Tibial artery (tissue), 4 donors: ENCODE data around the gene PROK1.

ENCODE experiments used
- DNase-seq, 2 donors: peaks; one replicate each; pipeline ENCODE4 v3.0.0-alpha.2; 2019
- H3K27ac ChIP-seq, 2 donors: fragments of 200-600 bp; sonication (generic) in 1 of 2; 1 replicate in 1 of 2; 2 replicates in 1 of 2; pipeline ENCODE4 v1.5.1; 2018 to 2019; ENCODE audit warnings: mild to moderate bottlenecking in 1 of 2
- H3K27me3 ChIP-seq, 2 donors: fragments of 200-600 bp; sonication (generic) in 1 of 2; one replicate each; pipeline versions ENCODE4 v1.5.1 to v1.6.0; 2016 to 2019
- H3K36me3 ChIP-seq, 3 donors: fragments of 200-600 bp; sonication (generic) in 2 of 3; one replicate each; pipeline ENCODE4 v1.5.1; 2016 to 2019; ENCODE audit warnings: mild to moderate bottlenecking in 2 of 3
- H3K4me1 ChIP-seq, 4 donors: fragments of 200-600 bp; sonication (generic) in 2 of 4; 1 replicate in 3 of 4; 2 replicates in 1 of 4; pipeline ENCODE4 v1.5.1; 2016 to 2019
- H3K4me3 ChIP-seq, 2 donors: fragments of 200-600 bp; sonication (generic) in 1 of 2; 1 replicate in 1 of 2; 2 replicates in 1 of 2; pipeline ENCODE4 v1.5.1; 2018 to 2019; ENCODE audit warnings: mild to moderate bottlenecking in 2 of 2
- H3K9me3 ChIP-seq, 3 donors: fragments of 200-600 bp; sonication (generic) in 1 of 3; one replicate each; pipeline ENCODE4 v1.5.1; 2016 to 2019
- intact Hi-C: fragments of 100-400 bp; cut with DNase I; formaldehyde crosslinking; loops from one replicate; pipeline ENCODE4 v1.15.0; 2023; ENCODE audit warnings: low total_unique reads
- TF ChIP-seq, protein P1 (sequence below), 2 experiments: fragments of 200-600 bp in 1 of 2; fragments of 450-650 bp in 1 of 2; IDR thresholded peaks; one replicate each; pipeline ENCODE4 v1.5.1; 2017 to 2019; ENCODE audit warnings: antibody characterized with exemption in 2 of 2, mild to moderate bottlenecking in 1 of 2, moderate library complexity in 1 of 2

The PROK1 gene

GRCh38 chr1:110504226-110504625 is 53.3 kb downstream of the PROK1 start:
- intact Hi-C loops: no loop called here
- Histone ChIP-seq H3K4me3 (no peak overlapping the region), H3K36me3 (no peaks in the 10 kb centered on the region), H3K27me3 (peaks cover 0 to 7% of the 10 kb centered on the region in 2 donors), H3K4me1 (no peaks in the 10 kb centered on the region), H3K9me3 (no peaks in the 10 kb centered on the region), H3K27ac (no peak overlapping the region)
- TF ChIP-seq, protein P1, sequence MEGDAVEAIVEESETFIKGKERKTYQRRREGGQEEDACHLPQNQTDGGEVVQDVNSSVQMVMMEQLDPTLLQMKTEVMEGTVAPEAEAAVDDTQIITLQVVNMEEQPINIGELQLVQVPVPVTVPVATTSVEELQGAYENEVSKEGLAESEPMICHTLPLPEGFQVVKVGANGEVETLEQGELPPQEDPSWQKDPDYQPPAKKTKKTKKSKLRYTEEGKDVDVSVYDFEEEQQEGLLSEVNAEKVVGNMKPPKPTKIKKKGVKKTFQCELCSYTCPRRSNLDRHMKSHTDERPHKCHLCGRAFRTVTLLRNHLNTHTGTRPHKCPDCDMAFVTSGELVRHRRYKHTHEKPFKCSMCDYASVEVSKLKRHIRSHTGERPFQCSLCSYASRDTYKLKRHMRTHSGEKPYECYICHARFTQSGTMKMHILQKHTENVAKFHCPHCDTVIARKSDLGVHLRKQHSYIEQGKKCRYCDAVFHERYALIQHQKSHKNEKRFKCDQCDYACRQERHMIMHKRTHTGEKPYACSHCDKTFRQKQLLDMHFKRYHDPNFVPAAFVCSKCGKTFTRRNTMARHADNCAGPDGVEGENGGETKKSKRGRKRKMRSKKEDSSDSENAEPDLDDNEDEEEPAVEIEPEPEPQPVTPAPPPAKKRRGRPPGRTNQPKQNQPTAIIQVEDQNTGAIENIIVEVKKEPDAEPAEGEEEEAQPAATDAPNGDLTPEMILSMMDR (IDR thresholded peaks at IDR 0.05): no peak
- no peak for DNase-seq

- Histone ChIP-seq H3K36me3 (no peaks in the 10 kb centered on the region), H3K27me3 (peaks cover 0 to 7% of the 10 kb centered on the region in 2 donors), H3K9me3 (no peaks in the 10 kb centered on the region), H3K4me3 (no peak overlapping the region), H3K27ac (no peak overlapping the region), H3K4me1 (no peaks in the 10 kb centered on the region)
- DNase-seq: no peak
- TF ChIP-seq, protein P1 (IDR thresholded peaks at IDR 0.05): no peak
- intact Hi-C loops: no loop called here
These were observed 54.6 kb downstream of the PROK1 start for GRCh38 chr1:110505596-110505995.

DNA sequence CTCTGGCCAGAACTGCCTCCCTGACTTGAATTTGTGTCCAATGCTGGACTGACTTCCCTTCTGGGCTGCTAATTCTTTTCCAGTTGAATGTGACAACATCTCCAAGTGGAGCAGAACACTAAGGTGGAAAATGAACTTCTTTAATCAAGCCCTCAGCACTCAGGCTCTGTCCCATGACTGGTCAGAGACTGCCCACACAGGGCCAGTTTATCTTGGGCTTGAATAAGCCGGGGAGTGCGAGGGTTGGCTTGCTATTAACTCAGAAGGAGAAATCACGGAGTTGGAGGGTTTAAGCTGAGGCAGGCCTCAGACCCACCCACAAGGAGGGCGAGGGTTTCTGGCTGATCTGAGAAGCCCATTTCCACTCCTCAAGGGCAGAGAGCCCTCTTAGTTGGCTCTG is 55.6 kb downstream of the PROK1 start:
- intact Hi-C loops: no loop called here
- Histone ChIP-seq H3K4me1 (no peaks in the 10 kb centered on the region), H3K36me3 (no peaks in the 10 kb centered on the region), H3K27me3 (peaks cover 0 to 7% of the 10 kb centered on the region in 2 donors), H3K27ac (no peak overlapping the region), H3K9me3 (no peaks in the 10 kb centered on the region), H3K4me3 (no peak overlapping the region)
- TF ChIP-seq, protein P1 (IDR thresholded peaks at IDR 0.05): no peak
- no peak for DNase-seq
